ENCODE data around the gene MBD6. TPM values are rescaled to one million over a fixed set of nuclear protein-coding genes. Genes with fewer than 3 reads are reported as not detected.

The MBD6 gene
- total and polyA plus RNA-seq, 7 donors = 11.6 to 52.9 (median 29.5) TPM

DNA sequence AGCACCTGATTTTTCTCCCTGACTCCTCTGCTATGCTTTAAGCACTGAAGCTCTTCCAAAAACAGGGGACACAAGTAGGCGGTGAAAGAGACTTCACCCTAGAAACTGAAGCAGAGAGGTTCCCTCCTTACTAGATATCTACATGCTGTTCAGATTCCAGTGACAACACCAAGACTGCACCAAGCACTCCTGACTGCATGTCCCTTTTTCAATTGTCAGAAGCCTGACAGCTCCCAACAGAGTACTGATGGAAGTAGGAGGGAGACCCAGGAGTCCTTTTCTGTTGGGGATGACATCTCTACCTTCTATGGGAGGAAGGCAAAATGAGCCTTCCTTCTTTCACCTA, 13.9 kb downstream of the MBD6 start:
- Histone ChIP-seq H3K9me3 (no peaks in the 10 kb centered on the region), H3K4me1 (no peaks in the 10 kb centered on the region), H3K27me3 (ENCODE audit: insufficient read depth in 3 of 3, low read length in 2 of 3) (no peaks in the 10 kb centered on the region), H3K4me3 (no peak overlapping the region), H3K36me3 (ENCODE audit: insufficient read depth in 1 of 2, low read depth in 1 of 2) (peaks cover 32 to 94% of the 10 kb centered on the region in 2 donors), H3K27ac (no peak overlapping the region)
- intact Hi-C loops (cut with DNase I) = no loop called here
- 97 to 100% (median 100%) methylated on average over 1 of the region's 1 CpG for WGBS, 3 donors
- ATAC-seq (no peak), DNase-seq (no peak)
- TF ChIP-seq, protein P1, sequence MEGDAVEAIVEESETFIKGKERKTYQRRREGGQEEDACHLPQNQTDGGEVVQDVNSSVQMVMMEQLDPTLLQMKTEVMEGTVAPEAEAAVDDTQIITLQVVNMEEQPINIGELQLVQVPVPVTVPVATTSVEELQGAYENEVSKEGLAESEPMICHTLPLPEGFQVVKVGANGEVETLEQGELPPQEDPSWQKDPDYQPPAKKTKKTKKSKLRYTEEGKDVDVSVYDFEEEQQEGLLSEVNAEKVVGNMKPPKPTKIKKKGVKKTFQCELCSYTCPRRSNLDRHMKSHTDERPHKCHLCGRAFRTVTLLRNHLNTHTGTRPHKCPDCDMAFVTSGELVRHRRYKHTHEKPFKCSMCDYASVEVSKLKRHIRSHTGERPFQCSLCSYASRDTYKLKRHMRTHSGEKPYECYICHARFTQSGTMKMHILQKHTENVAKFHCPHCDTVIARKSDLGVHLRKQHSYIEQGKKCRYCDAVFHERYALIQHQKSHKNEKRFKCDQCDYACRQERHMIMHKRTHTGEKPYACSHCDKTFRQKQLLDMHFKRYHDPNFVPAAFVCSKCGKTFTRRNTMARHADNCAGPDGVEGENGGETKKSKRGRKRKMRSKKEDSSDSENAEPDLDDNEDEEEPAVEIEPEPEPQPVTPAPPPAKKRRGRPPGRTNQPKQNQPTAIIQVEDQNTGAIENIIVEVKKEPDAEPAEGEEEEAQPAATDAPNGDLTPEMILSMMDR (IDR thresholded peaks at IDR 0.05) = no peak

DNA sequence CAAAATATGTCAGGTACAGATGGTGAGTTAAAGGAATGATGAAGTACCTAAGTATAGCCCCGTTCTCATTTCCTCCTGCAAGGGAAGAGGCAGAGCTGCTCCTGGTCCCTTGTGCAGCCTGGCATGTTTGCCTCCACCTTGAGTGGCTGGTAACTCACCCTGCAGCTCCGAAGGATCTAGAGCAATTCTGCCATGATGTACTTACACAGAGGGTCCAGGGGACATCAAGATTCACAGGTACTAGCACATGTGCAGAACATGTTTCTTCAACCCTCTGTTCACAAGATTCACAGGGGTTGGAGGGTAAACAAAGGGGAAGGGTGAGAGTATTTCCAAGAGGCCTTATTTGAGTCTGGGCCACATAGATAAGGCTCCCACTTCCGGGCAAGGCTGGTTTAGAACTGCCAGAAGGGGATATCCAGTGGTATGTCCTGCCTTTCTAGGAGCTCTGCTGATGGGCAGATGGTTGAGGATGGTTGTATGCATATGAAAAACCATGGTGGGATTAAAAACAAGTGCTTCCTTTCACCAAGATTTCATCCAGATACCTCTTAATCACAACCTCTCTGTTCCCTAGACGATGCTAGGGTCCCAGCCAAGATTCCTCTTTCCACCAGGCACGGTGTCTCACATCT, 16.6 kb downstream of the MBD6 start:
- Histone ChIP-seq H3K9me3 (no peaks in the 10 kb centered on the region), H3K4me1 (no peaks in the 10 kb centered on the region), H3K36me3 (ENCODE audit: insufficient read depth in 1 of 2, low read depth in 1 of 2) (peaks cover 13 to 87% of the 10 kb centered on the region in 2 donors), H3K27me3 (ENCODE audit: insufficient read depth in 3 of 3, low read length in 2 of 3) (no peaks in the 10 kb centered on the region), H3K27ac (no peak overlapping the region), H3K4me3 (no peak overlapping the region)
- no peak for ATAC-seq
- intact Hi-C loops (cut with DNase I) = no loop called here
- 84 to 90% (median 90%) methylated on average over 5 of the region's 5 CpGs for WGBS, 3 donors
- TF ChIP-seq, protein P1 (IDR thresholded peaks at IDR 0.05) = no peak
- no peak for DNase-seq

DNA sequence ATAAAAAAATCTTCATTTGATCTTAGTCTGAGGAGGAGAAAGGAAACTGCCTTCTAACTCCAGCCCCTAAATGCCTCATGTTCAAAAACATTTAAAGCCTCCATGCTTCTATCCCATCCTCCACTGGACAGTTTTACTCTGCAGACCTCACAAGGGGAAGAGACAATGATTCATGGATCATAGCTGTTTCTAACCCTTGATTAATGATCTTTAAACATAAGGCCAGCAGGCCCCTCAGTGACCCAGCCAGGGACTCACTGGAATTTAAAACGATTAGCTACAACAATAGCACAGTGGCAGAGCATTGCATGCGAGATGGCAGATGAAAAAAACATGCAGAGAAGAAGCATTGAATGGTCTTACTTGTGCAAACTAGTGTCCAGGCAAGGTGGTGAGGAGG, 18.4 kb downstream of the MBD6 start:
- peaks cover 11 to 80% of the 10 kb centered on the region in 2 donors for H3K36me3 ChIP-seq (ENCODE audit: insufficient read depth in 1 of 2, low read depth in 1 of 2)
- H3K27me3 ChIP-seq (ENCODE audit: insufficient read depth in 3 of 3, low read length in 2 of 3) = no peaks in the 10 kb centered on the region
- 35 to 51% (median 48%) methylated on average over 2 of the region's 2 CpGs for WGBS, 3 donors
- ATAC-seq = no peak
- H3K4me1 ChIP-seq = peaks cover 14% of the 10 kb centered on the region
- H3K27ac ChIP-seq = no peak overlapping the region
- TF ChIP-seq, protein P1 (IDR thresholded peaks at IDR 0.05) = no peak
- no peak overlapping the region for H3K4me3 ChIP-seq
- H3K9me3 ChIP-seq = no peaks in the 10 kb centered on the region
- intact Hi-C loops (cut with DNase I) = no loop called here
- DNase-seq = no peak

DNA sequence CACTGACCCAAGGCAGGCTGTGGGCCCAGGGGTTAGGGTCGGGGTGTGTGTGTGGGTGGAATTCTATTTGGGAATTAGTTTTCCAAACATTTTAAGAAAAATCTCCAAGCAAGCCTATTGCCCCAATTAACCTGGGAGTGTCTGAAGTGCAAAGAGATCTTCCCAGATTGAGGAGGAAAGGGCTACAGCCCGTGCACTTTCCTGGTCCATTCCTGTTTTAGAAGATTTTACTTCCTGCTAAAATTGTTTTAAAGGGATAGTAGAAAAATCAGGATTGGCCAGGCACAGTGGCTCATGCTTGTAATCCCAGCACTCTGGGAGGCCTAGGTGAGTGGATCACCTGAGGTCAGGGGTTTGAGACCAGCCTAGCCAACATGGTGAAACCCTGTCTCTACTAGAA, 19.1 kb downstream of the MBD6 start:
- H3K27me3 ChIP-seq (ENCODE audit: insufficient read depth in 3 of 3, low read length in 2 of 3) = no peaks in the 10 kb centered on the region
- DNase-seq (no peak), ATAC-seq (no peak)
- H3K4me1 ChIP-seq = peaks cover 17% of the 10 kb centered on the region
- H3K27ac ChIP-seq = no peak overlapping the region
- no peak overlapping the region for H3K4me3 ChIP-seq
- intact Hi-C loops (cut with DNase I) = no loop called here
- no peaks in the 10 kb centered on the region for H3K9me3 ChIP-seq
- 77 to 83% (median 78%) methylated on average over 2 of the region's 2 CpGs for WGBS, 3 donors
- TF ChIP-seq, protein P1 (IDR thresholded peaks at IDR 0.05) = no peak
- H3K36me3 ChIP-seq (ENCODE audit: insufficient read depth in 1 of 2, low read depth in 1 of 2) = peaks cover 9 to 74% of the 10 kb centered on the region in 2 donors

DNA sequence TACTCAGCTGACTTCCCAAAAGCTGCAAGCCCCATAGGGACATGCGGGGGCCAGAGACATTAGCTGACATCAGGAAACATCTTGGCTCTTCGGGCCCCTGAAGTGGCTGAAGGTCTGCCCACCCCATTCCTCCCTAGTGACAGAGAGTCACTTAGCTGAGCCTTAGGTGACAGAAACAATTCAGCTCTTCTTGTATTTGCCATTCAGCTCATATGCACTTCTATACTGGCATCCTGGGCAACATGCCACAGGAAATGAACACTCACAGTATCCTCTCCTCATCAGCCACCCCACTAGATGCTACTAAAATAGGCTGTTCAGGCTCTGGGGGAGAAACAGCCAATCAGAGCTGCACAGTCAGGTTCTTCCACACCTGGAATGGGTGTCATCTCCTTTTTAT, 21.0 kb downstream of the MBD6 start:
- WGBS, 3 donors = 75 to 94% (median 77%) methylated on average over 2 of the region's 2 CpGs
- DNase-seq (no peak), ATAC-seq (no peak)
- Histone ChIP-seq H3K4me1 (peaks cover 17% of the 10 kb centered on the region), H3K27me3 (ENCODE audit: insufficient read depth in 3 of 3, low read length in 2 of 3) (peaks cover 0 to 4% (median 0%) of the 10 kb centered on the region in 3 donors), H3K27ac (no peak overlapping the region), H3K9me3 (no peaks in the 10 kb centered on the region), H3K36me3 (ENCODE audit: insufficient read depth in 1 of 2, low read depth in 1 of 2) (peaks cover 4 to 58% of the 10 kb centered on the region in 2 donors), H3K4me3 (no peak overlapping the region)
- intact Hi-C loops (cut with DNase I) = no loop called here
- TF ChIP-seq, protein P1 (IDR thresholded peaks at IDR 0.05) = no peak
